ENCODE results near the gene HSH2D.
A peak's percentile ranks its signal among the peaks of the same experiment; 100 is the strongest.
"Not testable (repeated sequence)": the region's sequence is repeated elsewhere in the genome, so short reads cannot be mapped to it uniquely, and the experiment has no call there.

HSH2D gene

GRCh38 chr19:16159655-16160054, 16.2 kb downstream of the HSH2D start:
- DNase-seq = no peak

GRCh38 chr19:16160445-16160942, 17.0 kb downstream of the HSH2D start:
- DNase-seq = no peak

DNA sequence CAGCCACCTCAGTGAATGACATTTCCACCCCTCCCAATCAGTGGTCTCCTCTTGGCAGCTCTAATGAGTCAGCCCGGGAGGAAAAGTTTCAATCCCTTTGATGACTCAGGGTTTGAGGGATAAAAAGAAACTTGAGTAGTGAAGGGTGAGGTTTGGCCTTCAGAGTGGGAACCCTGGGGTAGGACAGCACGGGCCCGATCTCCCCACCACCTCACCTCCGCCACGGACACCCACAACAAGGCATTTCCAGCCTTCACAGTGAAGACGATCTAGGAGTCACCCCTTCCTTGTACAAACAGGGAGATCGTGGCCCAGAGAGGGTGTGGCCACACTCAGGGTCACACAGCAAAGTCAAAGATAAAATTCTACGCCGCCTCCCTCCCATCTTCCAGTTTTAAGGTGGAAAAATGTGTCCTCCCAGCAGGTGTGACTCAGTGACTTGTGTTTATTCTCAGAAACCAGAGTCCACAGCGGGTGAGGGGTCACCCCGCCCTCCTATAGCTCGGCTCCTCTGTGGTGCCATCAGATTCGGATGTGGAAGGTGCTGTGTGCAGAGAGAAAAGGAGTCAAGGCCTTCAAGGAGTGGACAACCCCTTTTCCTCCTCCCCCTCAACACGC, 17.6 kb downstream of the HSH2D start:
- DNase-seq = peak; percentile 9

DNA sequence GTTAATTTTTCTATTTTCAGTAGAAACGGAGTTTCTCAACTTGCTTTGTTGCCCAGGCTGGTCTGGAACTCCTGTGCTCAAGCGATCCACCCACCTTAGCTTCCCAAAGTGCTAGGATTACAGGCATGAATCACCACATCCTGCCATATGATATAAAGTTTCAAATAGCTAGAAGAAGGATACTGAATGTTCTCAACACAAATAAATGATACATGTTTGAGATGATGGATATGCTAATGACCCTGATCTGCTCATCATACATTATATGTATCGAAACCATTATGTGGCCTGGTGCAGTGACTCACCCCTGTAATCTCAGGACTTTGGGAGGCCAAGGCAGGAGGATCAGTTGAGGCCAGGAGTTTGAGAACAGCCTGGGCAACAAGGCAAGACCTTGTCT, 18.4 kb downstream of the HSH2D start:
- DNase-seq = no peak

DNA sequence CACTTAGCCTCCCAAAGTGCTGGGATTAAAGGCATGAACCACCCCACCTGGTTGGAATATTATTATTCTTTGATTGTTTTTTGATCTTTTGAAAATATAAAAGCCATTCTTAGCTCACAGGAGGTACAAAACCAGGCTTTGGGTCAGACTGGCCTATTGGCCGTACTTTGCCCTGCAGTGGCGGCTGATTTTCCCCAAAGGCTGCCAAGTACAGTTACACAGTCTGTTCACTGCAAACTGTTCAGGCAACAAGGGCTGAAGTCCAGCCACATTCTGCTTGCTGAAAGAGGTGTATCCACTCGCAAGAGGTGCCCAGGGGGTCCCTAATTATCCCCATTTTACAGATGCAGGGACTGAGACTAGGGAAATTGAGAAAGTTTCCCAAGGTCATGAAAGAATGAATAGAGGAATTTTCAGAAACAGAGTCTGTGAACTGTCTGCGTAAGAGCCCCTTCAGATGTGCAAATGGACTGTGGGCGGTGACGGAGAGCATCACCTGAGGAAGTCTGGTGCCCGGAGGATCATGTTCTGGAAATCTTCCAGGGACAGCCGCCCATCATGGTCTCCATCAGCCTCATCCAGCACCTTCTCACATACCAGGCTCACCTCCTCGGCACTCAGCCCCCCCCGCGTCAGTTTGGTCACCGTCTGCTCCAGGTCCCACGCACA, 20.9 kb downstream of the HSH2D start:
- no peak for DNase-seq

DNA sequence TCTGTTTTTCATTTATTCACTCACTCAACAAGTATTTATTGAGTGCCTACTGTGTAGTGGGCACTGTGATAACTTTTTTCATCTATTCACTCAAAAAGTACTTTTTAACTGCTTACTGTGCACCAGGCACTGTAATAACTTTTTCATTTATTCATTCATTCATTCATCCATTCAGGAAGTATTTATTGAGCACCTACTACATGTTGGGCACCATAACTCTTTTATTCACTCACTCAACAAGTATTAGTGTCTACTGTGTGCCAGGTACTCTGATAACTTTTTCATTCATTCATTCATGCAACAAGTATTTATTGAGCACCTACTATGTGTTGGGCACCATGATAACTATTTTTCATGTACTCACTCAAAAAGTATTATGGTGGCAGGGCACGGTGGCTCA, 22.9 kb downstream of the HSH2D start:
- no peak for DNase-seq

GRCh38 chr19:16167055-16167454, 23.6 kb downstream of the HSH2D start:
- no peak for DNase-seq

GRCh38 chr19:16168465-16169081, 25.1 kb downstream of the HSH2D start:
- DNase-seq = no peak

DNA sequence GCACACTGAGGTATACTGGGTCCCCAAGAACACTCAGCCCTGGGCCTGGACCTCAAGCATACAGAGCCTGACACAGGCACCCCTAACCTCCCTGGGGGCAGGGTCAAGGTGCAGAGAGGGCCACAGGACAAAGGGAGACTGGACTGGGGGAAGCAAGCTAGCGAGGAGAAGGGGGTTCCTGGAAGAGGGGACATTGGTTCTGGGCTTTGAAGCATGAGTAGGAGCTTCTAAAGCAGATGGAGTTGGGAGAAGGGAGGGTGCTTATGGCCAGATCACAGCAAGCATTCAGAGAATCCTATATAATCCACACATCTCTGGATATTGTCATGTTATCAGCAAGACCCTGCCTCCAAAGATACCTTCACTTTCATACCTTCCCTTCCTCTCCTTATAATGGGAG, 26.6 kb downstream of the HSH2D start:
- DNase-seq = no peak

GRCh38 chr19:16175954-16176353, 32.5 kb downstream of the HSH2D start:
- no peak for DNase-seq

DNA sequence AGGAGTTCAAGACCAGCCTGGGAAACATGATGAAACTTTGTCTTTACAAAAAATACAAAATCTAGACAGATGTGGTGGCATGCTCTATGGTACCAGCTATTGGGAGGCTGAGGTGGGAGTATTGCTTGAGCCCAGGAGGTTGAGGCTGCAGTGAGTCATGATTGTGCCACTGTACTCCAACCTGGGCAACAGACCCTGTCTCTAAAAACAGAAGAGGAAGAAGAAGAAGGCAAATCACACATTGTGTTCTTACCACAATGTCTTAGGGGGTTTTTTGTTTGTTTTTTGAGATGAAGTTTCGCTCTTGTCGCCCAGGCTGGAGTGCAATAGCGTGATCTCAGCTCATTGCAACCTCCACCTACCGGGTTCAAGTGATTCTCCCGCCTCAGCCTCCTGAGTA, 35.4 kb downstream of the HSH2D start:
- DNase-seq = not testable (repeated sequence)

GRCh38 chr19:16180611-16181010, 37.1 kb downstream of the HSH2D start:
- no peak for DNase-seq

DNA sequence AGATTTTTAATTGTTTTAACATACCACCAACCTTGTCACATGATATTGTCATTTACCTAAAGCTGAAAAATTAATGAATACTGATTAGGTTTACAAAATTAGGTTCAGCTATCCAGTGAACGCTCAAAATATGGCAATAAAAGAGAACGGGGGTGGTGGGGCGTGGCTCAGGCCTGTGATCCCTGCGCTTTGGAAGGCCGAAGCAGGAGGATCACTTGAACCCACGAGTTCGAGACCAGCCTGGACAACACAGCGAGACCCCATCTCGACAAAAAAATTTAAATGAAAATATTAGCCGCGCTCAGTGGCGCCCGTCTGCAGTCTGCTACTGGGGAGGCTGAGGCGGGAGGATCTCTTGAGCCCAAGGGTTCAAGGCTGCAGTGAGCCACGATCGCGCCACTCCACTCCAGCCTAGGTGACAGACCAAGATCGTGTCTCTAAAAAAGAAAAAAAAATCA, 41.2 kb downstream of the HSH2D start:
- no peak for DNase-seq

- peak; percentile 99 for DNase-seq
Measured at GRCh38 chr19:16185123-16185767, 41.8 kb downstream of the HSH2D start, which contains the start of gene FAM32A. Gene FAM32A (plus strand): TSS chr19:16185410. CDS start chr19:16185443, 33 bp downstream.

DNA sequence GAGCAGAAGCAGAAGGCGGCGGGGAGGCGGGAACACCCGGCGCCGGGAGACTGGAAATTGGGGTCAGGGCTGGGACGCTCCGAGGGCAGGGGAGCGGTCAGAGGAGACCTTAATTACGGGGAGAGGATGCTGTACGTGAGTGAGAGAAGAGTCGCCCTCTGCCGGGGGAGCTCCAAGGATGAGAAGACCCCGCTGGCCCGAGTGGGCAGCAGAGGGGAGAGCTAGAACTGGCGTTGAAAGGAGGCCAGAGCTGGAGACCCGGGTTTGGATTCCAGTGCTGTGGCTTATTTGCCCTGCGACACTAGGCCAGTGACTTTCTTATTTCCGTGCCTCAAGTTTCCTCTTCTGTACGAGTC, 42.3 kb downstream of the HSH2D start:
- DNase-seq = no peak

DNA sequence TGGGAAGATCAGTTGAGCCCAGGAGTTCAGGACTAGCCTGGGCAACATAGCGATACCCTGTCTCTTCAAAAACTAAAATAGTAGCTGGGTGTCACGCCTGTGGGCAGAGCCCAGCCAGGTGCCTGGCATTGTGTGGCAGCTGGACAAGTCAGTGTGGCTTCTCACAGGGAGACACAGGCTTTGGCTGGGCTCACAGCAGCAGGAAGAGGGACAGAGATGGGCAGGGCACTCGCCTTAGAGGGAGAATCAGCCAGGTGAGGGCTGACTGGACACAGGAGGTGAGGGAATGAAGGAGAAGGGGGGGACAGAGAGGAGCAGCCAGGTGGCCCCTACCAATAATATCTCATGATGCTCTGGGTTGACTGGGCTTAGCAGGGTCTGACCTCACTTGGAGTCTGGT, 45.0 kb downstream of the HSH2D start:
- DNase-seq = no peak

GRCh38 chr19:16190198-16190597, 46.7 kb downstream of the HSH2D start:
- no peak for DNase-seq

DNA sequence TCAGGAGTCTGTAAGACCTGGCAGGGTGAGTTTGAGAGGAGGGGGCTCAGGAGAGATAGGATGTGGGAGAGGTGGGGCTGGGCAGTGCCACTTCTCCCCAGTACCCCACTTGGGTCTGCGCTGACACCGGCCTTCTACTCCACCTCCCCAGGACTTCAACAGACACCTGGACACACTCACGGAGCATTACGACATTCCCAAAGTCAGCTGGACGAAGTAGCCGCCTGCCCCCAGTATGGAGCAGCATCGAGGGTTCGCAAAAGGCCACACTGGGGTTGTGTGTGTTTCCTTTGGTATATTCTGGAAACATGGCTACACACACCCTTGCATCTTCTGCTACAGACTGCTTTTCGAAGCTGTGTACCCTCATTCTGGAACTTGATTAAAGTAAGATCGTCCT, 47.3 kb downstream of the HSH2D start:
- no peak for DNase-seq

DNA sequence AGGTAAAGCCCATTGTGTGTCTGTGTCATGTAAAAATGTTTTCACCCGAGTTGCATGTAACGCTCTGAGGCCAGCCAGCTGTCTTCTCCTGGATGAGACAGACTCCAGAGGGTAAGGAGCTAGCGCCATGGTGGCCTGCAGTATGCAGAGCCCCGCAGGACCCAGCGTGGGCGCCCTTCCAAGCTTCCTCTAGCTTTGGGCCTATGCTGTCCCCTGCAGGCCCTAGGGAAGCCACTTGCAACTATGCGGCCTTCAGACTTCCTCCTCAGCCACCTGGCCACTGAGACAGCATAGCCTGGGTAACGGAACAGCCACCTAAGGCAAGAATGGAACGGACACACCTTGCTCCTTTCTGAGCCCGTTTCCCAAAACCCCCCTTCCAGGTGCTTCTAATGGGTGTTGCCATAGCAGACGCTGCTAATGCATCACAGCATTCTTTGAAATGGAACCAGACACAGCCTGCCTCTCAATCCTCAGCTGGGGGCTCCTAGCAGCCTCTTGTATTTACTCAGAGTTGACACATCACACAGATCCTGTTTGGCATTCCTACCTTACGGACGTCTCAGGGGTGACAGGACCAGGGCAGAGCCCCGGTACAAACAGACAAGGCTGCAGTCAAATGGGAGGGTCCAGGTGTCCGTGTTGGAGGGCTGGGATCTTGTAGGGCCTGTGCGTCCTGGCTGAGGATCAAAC, 47.9 kb downstream of the HSH2D start:
- DNase-seq = no peak

- no peak for DNase-seq
Measured at GRCh38 chr19:16193466-16193865, 50.0 kb downstream of the HSH2D start.

GRCh38 chr19:16197188-16197621, 53.7 kb downstream of the HSH2D start:
- DNase-seq = no peak

- DNase-seq = peak; percentile 96
Measured at GRCh38 chr19:16197622-16198369, 54.3 kb downstream of the HSH2D start, which contains the start of gene AP1M1. Gene AP1M1 (plus strand): TSS chr19:16197911. CDS start chr19:16198027, 116 bp downstream.

Data from kidney glomerular epithelial cell (primary cell).